Fibroblast of mammary gland (primary cell): ENCODE measurements around the gene TGIF2.

Source experiments
- DNase-seq: peaks from one replicate; pipeline ENCODE4 v3.0.0-alpha.2; 2010; ENCODE audit warnings: low read depth
- H3K4me3 ChIP-seq: 2 replicates; pipeline ENCODE4 v1.5.1; 2011; ENCODE audit warnings: low read depth, mild to moderate bottlenecking, low read length, moderate library complexity; ENCODE audit not compliant: control insufficient read depth
- TF ChIP-seq, protein P1 (sequence below): conservative IDR thresholded peaks from 2 replicates; pipeline ENCODE4 v1.5.1; 2011; ENCODE audit warnings: low read depth, low read length, inconsistent platforms; ENCODE audit not compliant: control insufficient read depth, insufficient read depth

TGIF2 gene

DNA sequence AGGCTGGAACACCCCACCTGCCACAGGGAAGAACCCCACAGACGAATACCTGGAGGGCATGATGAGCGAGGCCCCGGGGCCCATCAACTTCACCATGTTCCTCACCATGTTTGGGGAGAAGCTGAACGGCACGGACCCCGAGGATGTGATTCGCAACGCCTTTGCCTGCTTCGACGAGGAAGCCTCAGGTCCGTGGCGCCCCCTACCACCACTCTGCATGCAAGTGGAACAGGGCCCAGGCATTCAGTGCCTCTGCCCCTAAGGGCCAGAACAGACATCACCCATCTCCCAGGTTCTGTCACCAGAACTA, 25.4 kb upstream of the TGIF2 start:
- TF ChIP-seq, protein P1, sequence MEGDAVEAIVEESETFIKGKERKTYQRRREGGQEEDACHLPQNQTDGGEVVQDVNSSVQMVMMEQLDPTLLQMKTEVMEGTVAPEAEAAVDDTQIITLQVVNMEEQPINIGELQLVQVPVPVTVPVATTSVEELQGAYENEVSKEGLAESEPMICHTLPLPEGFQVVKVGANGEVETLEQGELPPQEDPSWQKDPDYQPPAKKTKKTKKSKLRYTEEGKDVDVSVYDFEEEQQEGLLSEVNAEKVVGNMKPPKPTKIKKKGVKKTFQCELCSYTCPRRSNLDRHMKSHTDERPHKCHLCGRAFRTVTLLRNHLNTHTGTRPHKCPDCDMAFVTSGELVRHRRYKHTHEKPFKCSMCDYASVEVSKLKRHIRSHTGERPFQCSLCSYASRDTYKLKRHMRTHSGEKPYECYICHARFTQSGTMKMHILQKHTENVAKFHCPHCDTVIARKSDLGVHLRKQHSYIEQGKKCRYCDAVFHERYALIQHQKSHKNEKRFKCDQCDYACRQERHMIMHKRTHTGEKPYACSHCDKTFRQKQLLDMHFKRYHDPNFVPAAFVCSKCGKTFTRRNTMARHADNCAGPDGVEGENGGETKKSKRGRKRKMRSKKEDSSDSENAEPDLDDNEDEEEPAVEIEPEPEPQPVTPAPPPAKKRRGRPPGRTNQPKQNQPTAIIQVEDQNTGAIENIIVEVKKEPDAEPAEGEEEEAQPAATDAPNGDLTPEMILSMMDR, result no peak
- no peak for DNase-seq
- H3K4me3 ChIP-seq, result no peak overlapping the region

DNA sequence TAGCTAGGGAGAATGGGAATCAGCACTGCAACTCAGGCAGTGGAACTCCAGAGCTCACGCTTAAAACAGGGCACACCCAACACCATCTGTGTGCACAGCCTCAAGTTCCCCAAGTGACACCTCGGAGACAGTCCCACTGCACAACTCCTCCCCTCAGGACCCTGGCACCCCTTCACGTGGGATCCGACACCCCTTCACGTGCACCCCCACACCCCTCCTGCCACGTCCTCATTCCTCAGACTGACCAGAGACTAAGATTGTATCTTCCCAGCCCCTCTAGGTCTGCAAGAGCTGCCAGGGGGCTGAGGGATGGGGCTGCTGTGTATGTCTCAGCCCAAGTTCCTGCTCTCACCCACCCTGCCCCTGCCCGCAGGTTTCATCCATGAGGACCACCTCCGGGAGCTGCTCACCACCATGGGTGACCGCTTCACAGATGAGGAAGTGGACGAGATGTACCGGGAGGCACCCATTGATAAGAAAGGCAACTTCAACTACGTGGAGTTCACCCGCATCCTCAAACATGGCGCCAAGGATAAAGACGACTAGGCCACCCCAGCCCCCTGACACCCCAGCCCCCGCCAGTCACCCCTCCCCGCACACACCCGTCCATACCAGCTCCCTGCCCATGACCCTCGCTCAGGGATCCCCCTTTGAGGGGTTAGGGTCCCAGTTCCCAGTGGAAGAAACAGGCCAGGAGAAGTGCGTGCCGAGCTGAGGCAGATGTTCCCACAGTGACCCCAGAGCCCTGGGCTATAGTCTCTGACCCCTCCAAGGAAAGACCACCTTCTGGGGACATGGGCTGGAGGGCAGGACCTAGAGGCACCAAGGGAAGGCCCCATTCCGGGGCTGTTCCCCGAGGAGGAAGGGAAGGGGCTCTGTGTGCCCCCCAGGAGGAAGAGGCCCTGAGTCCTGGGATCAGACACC, 24.4 kb upstream of the TGIF2 start:
- no peak overlapping the region for H3K4me3 ChIP-seq
- TF ChIP-seq, protein P1, result no peak
- no peak for DNase-seq

DNA sequence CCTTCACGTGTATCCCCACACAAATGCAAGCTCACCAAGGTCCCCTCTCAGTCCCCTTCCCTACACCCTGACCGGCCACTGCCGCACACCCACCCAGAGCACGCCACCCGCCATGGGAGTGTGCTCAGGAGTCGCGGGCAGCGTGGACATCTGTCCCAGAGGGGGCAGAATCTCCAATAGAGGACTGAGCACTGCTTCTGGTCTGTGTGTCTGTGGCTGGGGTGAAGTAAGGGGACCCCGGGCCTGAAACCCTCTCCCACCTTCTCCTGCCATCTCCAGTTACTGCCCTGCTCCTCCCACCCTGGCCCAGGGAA, 23.8 kb upstream of the TGIF2 start:
- DNase-seq, result no peak
- no peak overlapping the region for H3K4me3 ChIP-seq
- TF ChIP-seq, protein P1, result no peak

DNA sequence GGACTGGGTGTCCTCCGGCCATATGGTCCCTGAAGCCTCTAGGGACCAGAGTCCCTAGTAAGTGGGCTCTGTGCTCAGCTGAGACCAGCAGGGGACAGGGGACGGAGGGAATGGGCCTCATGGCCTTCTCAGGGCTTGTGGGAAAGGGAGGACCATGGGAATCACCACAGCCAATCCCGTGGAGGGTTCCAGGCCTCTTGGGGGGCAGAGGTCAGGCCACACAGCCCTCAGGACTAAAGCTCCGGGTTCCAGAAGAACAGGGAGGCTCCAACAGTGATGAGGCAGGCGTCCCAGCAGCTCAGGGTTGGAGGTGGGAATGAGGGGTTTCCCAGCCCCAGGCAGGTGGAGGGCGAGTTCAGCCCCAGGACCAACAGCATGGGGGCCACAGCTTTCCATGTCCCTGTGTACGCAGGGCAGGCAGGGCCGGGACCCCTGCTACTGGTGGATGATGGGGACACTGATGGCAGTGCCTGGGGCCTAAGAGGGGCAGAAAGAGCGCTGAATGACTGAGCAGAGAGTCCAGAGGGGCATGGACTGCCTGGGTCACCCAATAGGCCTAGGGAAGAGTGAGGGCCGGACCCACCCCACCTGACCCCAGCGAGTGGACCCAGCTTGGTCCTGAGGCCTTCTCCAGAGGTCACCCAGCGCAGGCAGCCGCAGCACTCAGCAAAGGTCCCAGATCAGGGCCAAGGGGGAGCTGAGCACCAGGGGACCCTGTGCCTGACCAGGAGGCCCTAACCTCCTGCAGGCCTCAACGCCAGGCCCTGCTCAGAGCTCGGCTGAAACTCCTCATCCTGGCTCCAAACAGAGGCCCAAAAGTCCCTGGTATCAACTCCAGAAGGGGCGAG, 23.2 kb upstream of the TGIF2 start:
- no peak overlapping the region for H3K4me3 ChIP-seq
- TF ChIP-seq, protein P1, result no peak
- no peak for DNase-seq

DNA sequence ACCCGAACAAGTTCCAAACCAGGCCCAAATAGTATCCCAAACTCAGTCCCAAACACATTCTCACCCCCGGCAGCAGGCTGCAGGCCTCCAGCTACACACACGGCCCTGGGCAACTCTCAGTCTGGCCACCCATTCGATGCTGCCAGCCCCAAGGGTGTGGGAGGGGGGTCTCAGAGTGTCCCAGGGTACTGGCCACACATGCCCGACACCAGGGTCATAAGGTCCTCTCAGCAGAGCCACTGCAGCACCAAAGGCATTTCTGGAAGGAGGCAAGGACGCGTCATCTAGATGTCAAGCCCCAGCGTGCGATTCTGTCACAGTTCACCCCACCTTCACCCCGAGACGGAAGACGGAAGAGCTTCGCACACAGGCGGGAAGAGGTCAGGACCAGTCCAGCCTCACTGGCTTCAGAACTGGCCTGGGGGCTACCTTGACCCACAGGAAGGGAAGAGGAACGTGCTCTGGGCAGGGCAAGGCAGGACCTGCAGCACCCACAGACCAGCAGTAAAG, 22.6 kb upstream of the TGIF2 start:
- TF ChIP-seq, protein P1, result no peak
- H3K4me3 ChIP-seq, result no peak overlapping the region
- no peak for DNase-seq

DNA sequence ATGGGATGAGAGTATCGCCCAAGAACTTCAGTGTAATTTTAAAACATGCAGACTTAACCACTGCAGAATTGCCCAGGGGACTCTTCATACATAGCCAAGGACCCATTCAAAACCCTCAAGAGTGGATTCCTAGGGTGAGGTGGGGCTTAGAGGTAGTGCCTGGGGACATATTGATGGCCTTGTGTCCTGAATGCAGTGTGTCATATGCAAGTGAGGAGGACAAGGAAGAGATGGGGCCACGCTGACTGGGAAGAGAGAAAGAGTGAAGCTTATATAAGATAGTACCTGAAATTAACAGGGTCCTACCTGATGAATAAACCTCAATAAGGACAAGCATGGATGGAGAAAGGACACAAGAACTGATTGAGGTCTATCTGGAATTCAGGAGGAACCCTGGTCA, 18.1 kb upstream of the TGIF2 start:
- DNase-seq, result no peak
- no peak overlapping the region for H3K4me3 ChIP-seq
- TF ChIP-seq, protein P1, result no peak
